HG03558 (cell line): ENCODE data around the gene ARHGEF10L.

Experiments used
- ATAC-seq: cut with Tn5 transposase; IDR thresholded peaks from one replicate; pipeline ENCODE4 v1.9.1; 2021; ENCODE audit warnings: moderate number of reproducible peaks; ENCODE audit not compliant: unreplicated experiment; ENCODE audit errors: extremely low read depth

The ARHGEF10L gene

GRCh38 chr1:17586172-17586964 lies 46.9 kb downstream of the ARHGEF10L start:
- ATAC-seq: no peak

DNA sequence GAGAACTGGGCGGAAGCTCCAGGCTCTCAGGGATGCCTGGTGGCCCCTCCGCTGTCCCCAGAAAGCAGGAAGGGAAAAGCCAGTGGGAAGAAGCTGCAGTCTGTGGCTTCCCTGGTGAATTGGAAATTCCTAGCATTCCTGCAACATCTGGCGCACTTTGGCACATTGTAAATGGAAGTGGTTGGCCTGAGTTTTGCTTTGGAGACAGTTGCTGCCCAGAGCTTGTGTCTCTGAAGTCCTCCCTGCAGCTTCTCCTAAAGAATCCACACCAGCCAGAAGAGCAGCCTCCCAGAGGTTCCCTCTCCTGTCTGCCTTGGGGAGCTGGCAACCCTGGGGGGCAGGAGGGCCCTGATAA lies 48.2 kb downstream of the ARHGEF10L start:
- no peak for ATAC-seq

DNA sequence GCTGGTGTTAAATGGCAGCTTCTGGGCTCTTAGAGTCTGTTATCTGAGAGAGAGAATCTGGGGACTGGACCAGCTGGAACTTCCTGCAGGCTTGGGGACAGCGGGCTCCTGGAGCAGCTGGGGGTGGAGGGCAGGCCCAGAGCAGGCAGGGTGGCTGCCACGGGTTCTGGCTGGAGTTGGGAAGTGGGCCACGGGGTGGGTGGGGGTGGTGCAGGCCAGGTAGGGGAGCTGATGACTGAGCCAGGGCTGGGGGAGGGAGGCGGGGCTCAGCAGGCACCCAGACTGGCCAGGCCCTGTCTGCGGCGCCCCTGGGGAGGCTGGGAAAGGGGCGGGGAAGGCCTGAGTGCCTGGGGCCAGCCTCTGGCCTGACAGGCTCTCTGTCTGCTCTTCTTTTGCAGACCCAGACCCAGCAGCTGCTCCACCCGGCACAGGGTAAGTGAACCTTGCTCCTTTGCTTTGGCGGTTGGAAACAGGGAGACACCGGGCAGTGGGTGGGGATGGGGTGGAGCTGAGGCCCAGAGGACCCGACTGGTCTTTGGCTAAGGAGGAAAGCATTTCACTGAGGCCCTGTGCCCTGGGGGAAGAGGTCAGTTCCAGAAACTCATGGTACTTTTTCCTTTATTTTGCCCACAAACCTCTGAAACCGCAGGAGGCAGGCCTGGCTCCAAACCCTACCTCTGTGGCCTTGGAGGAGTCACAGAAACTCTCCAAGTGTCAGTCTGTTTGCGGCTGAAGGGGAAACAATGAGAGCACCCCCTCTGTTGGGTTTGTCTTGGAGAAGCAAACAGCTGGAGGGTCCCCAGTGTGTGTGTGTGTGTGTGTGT lies 48.8 kb downstream of the ARHGEF10L start:
- no peak for ATAC-seq

GRCh38 chr1:17591814-17592430 lies 52.4 kb downstream of the ARHGEF10L start:
- ATAC-seq: no peak

- no peak for ATAC-seq
Measured at GRCh38 chr1:17594026-17594425, 54.5 kb downstream of the ARHGEF10L start.

GRCh38 chr1:17594690-17595601 lies 55.4 kb downstream of the ARHGEF10L start:
- ATAC-seq: no peak

GRCh38 chr1:17595602-17595925 lies 56.1 kb downstream of the ARHGEF10L start:
- no peak for ATAC-seq

DNA sequence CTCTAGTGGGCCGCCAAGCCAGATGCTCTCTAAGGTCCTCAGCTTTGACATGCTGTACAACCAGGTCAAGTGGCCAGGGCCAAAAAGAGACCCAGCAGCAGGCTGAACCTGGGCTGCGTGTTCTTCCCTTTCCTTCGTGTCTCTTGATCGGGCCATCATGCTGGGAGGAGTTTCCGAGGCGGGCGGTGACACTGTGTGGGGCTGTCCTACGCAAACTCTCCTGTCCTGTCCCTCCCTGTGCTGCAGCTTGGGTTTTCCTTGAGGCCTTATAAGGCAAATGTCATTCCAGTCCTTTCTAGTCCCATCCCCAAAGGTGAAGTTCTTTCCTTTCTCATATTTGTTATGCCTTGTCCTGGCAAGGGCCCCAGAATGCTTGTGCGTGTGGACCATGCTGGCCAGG lies 56.7 kb downstream of the ARHGEF10L start:
- no peak for ATAC-seq

GRCh38 chr1:17596651-17597509 lies 57.4 kb downstream of the ARHGEF10L start:
- ATAC-seq: no peak

GRCh38 chr1:17597651-17598050 lies 58.2 kb downstream of the ARHGEF10L start:
- no peak for ATAC-seq

GRCh38 chr1:17598251-17598650 lies 58.8 kb downstream of the ARHGEF10L start:
- no peak for ATAC-seq

- no peak for ATAC-seq
Measured at GRCh38 chr1:17599291-17599953, 59.9 kb downstream of the ARHGEF10L start.

GRCh38 chr1:17599954-17600300 lies 60.4 kb downstream of the ARHGEF10L start:
- no peak for ATAC-seq

GRCh38 chr1:17600321-17600720 lies 60.8 kb downstream of the ARHGEF10L start:
- ATAC-seq: no peak

DNA sequence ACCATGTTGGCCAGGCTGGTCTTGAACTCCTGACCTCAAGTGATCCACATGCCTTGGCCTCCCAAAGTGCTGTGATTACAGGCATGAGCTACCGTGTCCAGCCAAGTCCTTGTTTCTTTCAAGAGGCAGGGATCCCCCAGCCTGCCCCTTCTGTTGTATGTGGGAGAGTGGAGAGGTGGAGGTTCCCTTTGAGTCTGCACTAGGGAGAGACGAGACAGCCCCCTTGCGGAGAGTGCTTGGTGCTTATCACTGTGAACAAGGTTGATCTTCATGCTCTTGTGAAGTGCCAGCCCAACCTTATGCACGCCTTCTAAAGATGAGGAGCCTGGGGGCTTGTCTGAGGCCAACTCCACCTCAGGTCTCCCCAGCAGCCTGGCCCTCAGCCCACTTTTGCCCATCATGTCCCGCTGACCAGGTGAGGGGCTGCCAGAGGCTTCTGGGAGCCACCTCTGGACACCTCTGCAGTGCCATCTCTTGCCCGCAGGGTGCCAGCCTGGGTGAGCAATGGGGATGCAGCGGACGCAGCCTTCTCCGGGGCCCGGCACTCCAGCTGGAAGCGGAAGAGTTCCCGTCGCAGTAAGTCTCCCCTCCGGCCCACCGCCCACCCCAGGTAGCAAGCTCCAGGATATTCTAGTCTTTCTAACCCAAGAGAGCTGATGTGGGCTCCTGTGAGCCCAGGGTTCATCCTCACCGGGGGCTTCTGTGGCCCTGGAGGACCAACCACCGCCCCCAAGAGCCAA lies 62.3 kb downstream of the ARHGEF10L start:
- no peak for ATAC-seq

DNA sequence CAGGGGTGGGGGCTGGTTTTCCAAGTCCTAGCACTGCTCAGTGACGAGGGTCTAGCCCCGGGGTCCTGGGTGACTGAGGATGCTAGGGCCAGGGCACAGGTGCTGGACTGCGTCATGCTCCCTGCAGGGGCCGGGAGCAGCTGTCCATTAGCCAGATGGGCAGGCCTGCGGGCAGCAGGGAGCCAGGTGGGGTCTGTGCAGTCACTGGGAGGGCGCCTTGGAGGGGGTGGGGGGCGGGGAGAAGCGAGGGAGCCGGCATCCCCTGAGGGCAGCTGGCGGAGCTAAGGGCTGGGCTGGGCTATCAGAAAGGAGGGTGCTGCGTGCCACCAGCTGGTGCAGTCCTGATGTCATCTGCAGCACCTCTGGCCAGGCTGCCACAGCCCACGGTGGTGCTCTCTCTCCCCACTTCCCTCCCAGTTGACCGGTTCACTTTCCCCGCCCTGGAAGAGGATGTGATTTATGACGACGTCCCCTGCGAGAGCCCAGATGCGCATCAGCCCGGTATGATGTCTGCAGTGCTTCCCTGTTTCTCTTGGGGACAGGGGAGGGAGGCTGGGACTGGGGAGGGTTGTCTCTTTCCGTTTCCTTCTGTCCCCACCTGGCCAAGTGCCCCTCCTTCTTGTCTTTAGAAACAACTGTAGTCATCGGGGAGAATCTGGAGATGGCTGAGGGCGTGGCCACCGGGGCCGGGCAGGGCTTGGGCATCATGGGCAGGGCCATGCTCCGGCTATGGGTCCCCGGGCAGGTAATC lies 63.8 kb downstream of the ARHGEF10L start:
- no peak for ATAC-seq

- no peak for ATAC-seq
Measured at GRCh38 chr1:17605582-17606344, 66.3 kb downstream of the ARHGEF10L start.
